HG03095 (cell line): ENCODE data around the gene VPS51.
A peak's percentile ranks its signal among the peaks of the same experiment; 100 is the strongest.
"Not testable (repeated sequence)": the region's sequence is repeated elsewhere in the genome, so short reads cannot be mapped to it uniquely, and the experiment has no call there.

Experiments used
- ATAC-seq: cut with Tn5 transposase; IDR thresholded peaks from one replicate; pipeline ENCODE4 v1.9.1; 2021; ENCODE audit warnings: moderate library complexity; ENCODE audit not compliant: unreplicated experiment

Gene VPS51

DNA sequence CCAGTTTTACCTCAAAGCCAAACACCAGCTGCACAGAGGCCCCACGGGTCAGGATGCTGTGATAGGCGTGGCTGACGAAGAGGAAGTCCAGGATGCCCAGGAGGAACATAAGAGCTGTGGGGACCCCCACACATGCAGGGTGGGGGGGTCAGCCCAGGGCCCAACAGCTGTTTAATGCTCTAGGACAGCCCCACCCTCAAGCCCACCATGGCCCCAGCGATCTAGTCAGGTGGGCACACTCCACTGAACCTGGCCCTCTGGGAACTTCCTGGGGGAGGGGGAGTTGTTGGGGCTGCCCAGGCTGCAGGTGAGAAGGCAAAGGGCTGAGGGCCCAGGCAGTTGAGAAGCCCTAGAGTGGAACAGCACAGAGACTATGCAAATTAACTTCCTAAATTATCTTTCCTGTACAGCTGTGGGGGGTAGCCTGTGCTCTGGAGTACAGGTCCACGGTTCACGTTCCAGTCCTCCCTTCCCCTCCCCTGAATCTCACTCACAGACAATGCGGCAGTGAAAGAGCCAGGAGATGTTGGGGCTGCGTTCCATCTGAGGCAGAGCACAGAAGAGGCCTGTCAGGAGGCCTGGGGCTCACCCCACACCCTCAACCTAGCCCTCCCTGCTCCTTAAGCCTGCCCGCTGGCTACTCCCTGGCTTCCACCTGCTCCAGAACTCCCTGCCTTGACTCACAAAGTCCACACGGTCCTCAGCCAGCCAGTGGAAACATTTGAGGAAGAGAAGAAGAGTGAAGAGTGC, 36.4 kb downstream of the VPS51 start:
- peak; percentile 40 for ATAC-seq

DNA sequence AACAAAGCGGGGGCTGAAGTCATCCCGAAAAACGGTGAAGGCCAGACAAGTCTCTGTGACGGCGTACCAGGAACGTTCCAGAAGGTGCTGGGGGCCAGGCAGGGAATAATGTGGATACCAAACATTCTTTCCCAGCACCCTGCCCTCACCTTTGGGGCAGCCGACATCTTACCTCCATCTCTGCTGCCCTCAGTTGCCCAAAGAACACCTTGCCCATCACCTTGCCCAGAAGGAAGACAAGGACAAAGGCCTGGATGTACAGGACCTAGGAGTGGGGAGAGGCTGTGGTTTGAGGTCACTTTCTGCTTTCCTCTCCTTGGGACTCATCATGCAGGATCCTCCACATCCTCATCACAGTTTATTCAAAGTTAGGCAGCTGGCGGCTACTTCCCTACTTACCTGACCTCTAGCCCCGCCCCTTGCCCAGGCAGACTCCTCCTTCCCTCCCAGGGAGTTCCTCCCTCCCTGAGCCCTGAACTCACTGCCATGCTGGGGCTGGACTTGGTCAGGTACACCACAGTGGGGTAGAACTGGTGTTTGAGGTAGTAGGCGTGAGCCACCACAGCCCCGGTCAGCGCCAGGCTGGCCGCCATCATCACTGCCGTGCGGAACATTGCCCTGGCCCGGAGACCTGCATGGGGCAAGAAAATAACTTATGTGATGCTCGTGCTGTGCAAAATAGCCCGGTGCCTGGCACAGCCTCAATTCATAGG, 37.1 kb downstream of the VPS51 start:
- ATAC-seq, result no peak

DNA sequence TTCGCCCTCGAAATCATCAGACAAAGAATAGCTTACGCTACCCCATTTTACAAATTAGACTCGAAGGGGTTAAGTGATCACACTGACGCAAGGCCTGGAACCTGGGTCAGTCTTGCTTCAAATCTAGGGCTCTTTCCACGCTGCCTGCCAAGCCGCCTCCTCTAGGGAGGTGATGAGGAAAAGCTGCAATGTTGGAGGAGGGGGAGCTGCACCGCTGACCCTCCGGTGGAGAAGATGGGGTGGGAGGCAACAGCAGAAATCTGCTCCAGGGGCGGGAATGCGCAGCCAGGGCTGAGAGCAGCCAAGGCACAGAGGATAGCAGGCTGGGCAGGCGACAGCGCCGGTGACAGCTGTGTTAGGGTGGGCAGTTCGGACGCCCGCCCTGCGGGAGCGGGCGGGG, 37.7 kb downstream of the VPS51 start:
- ATAC-seq, result no peak

DNA sequence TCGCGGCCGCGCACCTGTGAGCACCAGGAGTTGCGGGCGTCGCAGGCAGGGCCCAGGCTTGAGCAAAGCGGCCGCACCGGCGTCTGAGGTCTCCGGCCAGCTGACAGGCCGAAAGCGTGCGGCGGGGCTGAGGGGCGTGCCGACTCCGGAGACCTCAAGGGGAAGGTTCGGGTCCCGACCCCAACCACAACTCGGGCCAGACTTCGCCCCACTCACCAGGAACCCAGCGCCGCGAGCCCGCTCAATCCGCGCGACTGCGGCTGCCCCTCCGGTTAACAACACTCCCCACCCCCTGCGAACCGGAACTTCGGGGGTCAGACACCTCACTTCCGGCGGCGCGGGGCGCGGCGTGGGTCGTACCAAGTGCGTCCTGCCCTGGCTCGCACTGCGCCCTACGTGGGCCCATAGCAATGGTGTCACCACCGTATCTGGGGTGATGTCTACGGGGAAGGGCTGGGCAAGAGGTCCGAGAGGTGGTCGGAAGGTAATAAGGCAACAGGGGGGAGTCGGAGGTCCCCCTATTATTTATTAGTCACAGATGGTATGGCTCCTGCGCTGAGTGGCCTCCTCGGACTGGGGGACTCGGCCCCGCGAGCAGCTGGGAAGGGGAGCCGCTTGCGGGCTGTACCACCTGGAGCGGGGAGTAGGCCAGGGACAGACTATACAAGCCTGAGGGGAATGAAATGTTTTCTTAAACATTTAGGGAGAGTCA, 38.4 kb downstream of the VPS51 start, which contains the start of gene SYVN1:
Gene SYVN1, minus strand, starts transcription at position 280 of the 712 bp plus-strand sequence. CDS start 918 bp downstream, outside the sequence.
- ATAC-seq, result peak; percentile 35

DNA sequence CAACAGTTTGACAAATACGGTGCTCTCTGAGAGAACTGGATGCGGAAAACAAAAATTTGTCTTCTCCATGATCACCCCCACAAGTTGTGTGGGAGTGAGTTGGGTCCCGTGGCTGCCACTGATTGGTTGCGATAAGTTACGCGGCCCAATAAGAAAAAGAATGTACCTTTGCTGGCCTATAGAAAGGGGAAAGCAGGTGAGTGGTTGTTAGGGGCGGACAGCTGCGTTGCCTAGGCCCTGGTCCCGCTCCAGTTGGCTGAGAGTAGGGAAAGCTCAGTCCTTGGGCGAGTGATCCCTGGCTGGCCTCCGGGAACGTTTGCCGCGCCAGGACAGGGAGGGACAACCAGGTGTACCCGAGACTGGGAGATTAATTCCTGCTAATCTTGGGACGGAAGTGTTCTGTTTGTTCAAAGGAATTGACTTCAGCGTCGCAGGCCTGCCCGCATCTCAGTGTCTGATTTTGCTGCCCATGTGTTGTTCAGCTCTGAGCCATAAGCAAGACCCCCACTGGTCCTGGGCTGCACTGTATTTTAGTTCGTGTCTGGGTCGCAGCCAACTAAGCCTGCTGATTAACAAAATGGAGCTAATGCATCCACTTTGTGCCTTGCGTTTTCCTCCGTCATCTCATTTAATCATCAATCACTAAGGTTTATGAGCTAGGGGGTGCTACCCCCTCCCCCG, 39.1 kb downstream of the VPS51 start:
- peak; percentile 58 for ATAC-seq

DNA sequence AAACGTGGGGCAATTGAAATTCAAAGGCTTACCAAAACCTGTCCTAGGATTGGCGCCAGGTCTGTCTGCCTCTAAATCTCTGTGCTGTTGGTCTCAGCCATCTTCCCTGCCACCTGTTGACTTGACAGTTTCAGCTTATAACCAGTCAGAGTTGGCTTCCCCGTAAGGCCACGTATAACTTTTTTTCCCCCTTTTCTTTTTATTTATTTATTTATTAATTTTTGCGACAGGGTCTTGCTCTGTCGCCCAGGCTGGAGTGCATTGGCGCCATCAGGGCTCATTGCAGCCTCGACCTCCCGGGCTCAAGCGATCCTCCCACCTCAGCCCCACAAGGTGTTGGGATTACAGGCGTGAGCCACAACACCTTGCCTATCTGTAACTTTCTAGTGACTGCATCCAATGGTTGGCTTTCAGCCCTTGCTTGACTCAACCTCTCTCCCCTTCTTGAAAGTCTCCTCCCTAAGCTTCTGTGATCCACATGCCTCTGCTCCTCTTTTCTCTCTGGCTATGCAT, 39.7 kb downstream of the VPS51 start:
- no peak for ATAC-seq

DNA sequence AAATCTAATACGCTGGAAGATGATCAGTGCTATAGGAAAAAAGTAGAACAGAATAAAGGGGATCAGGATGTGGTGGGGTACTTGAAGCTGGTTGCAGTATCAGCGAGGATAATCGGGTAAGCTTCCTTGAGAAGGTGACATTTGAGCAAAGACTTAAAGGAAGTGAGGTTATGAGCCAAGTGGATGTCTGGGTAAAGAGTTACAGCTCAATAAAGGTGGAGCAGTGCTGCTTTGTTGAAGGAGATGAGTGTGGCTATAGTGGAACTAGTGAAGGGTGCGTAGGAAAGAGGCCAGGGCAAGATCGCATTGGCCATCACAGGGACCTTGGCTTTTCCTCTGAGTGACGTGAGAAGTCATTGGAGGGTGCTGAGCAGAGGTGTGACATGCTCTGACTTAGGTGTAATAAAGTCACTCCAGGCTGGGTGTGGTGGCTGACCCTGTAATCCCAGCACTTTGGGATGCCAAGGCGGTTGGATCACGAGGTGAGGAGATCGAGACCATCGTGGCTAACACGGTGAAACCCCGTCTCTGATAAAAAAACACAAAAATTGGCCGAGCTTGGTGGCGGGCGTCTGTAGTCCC, 40.6 kb downstream of the VPS51 start:
- no peak for ATAC-seq

DNA sequence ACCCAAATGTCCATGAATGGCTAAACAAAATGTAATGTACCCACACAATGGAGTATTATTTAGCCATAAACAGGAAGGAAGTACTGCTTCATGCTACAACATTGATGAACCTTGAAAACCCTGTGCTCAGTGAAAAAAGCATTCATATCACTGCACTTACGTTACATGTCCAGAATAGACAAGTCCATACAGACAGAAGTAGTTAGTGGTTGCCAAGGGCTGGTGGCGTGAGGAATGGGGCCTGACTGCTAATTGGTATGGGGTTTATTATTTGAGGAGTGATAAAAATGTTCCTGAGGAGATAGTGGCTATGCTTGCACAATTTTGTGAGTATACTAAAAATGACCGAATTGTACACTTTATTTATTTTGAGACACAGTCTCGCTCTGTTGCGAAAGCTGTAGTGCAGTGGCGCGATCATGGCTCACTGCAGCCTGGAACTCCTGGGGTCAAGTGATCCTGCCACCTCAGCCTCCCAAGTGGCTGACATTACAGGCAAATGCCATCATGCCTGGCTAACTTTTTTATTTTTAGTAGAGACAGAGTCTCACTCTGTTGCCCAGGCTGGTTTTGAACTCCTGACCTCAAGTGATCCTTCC, 46.0 kb downstream of the VPS51 start:
- ATAC-seq, result no peak

DNA sequence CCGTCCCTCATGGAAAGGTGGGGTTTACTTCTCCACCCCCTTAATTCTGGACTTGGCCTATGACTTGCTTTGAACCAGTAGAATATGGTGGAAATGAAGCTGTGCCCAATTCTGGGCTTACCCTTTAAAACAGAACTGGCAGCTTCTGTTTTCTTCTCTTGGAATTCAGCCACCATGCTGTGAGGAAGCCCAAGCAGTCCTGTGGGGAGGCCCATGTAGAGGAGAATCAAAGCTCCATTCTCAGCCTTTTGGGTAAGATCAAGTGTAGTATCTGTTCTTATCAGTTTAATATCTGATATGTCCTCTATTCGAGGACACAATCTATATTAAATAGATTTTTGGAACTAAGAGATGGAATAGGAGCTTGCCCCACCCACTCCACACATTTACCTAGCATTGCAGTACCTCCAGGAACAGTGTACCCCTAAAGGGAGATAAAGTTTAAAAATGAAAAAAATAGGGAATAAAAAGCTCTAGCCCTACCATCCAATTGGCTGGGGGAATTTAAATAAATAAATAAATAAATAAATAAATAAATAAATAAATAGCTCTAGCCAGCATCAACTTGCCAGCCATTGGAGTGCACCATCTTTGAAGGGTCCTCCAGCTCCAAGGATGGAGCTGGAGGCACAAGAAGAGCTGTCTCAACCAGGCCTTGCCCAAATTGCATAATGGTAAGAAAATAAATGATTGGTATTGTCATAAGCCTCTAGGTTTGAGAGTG, 51.5 kb downstream of the VPS51 start:
- no peak for ATAC-seq

DNA sequence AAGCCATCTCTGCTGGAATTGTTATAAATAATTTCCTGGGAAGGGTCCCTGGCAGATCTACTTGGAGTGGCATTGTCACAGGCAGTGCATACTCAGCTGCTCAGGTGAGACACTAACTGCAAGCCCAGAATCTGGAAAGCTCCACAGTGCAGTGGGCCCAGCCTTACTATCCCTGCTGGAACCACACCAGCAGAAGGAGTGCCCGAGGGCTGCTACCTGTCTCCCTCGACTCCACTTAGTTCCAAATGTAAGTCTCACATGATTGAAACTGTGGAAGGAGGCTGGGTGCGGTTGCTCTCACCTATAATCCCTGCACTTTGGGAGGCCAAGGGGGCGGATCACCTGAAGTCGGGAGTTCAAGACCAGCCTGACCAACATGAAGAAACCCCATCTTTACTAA, 52.6 kb downstream of the VPS51 start:
- ATAC-seq, result no peak

DNA sequence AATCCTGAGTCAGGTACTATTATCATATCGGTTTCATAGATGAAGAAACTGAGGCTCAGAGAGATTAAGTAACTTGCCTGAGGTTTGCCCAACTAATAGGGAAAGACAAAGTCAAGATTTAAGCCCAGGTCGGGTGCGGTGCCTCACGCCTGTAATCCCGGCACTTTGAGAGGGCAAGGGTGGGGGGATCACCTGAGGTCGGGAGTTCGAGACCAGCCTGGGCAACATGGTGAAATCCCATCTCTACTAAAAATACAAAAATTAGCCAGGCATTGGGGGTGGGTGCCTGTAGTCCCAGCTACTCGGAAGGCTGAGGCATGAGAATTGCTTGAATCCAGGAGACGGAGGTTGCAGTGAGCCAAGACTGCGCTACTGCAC, 54.1 kb downstream of the VPS51 start:
- not testable (repeated sequence) for ATAC-seq

DNA sequence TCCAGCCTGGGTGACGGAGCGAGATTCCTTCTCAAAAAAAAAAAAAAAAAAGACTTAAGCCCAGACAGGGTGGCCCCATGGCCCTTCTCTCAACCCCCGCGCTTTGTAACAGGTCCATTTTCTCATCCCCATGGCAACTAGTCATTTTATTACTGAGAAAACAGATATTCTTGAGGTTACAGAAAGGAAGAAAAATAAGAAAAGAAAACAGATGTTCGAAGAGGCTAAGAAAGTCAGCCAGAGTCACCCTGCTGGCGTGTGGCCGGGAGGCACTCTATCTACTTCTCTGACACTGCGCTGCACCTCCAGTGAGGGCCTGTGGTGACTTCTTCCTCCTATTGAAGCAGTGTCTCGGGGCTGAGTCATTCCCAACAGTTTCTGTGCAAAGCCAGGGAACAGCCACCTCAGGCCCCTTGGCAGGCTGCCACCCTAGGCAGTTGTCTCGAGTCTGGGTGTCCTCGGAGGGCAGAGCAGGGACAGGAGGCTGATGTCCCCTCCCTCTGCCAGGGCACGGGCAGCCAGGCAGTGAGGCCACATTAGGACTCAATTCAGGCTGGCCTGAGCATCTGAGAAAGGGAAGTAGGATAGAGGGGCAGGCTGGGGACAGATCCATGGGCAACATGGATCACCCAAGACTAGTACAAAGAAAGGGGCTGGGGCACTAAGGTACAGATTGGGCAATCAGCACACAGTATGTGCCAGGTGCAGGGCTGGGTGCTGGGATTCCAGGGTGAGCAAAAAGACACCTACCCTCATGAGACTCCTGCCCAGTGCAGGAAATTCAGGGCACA, 54.7 kb downstream of the VPS51 start:
- ATAC-seq, result no peak

DNA sequence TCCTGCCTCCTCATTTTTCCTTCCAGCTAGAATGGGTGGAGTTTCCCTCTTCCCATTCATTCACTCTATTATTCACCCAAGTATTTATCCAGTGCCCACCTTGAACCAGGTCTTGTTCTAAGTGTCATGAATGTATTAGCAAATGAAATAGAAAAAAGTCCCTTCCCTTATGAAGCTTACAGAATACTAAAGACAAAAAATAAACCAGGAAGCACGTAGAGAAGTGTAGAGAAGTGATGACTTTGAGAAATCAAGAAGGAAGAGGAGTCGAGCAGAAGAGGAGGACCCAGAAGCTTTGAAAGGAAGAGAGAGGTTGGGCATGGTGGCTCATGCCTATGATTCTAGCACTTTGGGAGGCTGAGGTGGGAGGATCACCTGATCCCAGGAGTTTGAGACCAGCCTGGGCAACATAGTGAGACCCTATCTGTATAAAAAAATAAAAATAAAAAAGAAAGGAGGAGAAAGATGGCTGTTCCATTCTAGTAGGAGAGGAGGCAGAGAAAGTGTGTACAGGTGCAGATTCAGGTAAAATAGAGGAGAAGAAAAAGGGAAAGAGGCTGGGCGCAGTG, 55.4 kb downstream of the VPS51 start:
- ATAC-seq, result no peak

DNA sequence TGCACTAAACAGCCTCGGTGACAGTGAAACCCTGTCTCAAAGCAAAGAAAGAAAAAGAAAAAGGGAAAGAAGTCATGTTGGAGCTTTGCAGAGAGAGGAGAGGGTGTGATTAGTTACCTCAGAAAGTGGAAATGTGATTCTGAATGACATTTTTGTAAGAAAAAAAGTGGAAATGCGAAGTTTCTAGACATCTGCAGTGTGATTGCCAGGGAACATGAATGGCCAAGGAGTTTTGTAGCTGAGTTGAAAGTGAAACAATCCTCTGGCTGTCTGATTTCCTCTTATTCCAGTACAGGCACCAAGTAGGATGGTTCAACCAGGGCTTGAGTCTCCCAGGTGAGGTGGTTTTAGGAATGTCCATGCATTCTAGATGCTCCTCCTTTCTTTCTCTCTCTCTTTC, 56.1 kb downstream of the VPS51 start:
- no peak for ATAC-seq

DNA sequence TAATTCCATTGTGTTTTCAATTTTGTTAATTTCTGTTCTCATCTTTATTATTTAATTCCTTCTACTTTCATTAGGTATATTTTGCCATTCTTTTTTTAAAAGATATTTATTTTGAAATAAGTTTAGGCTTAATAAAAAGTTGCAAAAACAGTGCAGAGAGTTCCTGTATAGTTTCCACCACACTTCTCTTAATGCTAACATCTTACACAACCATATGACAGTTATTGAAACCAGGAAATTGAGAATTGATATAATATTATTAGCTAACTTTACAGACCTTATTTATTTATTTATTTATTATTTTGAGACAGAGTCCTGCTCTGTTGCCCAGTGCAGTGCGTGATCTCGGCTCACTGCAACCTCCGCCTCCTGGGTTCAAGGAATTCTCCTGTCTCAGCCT, 60.2 kb downstream of the VPS51 start:
- ATAC-seq, result no peak

DNA sequence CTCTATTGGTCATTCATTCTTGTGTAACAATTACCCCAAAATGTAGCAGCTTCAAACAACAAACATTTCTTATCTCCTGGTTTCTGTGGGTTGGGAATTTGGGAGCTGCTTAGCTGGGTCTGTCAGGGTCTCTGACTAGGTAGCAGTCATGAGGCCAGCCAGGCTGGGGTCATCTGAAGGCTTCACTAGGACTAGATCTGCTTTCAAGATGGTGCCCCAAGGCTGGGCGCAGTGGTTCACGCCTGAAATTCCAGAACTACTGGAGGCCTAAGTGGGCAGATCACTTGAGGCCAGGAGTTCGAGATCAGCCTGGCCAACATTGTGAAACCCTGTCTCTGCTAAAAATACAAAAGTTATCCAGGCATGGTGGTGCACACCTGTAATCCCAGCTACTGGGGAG, 60.9 kb downstream of the VPS51 start:
- no peak for ATAC-seq

DNA sequence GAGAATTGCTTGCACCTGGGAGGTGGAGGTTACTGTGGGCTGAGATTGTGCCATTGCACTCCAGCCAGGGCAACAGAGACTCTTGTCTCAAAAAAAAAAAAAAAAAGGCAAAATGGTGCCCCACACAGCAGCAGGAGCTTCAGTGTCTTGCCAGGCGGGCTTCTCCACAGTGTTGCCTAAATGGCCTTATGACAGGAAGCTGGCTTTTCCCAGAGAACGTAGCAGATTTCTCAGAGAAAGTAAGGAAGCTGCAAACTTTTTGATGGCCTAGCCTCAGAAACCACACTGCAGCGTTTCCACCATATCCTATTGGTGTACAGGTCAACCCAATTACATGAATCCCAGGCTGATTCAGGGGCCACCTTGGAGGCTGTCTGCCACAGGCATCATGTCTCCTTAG, 61.3 kb downstream of the VPS51 start:
- ATAC-seq, result no peak

DNA sequence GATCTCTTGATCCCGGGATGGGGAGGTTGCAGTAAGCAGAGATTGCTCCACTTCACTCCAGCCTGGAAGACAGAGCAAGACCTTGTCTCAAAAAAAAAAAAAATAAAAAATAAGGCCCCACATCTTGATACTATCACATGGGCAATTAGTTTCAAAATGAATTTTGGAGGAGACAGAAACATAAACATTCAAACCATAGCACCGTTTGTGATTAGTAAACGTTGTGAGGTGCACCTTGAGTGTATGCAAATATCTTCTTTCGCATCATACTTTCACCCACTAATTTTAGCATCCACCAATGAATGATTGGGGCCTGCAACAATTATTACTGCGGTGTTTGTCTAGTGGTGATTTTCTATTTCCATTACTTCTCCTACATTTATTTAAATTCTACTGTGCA, 63.0 kb downstream of the VPS51 start:
- ATAC-seq, result peak; percentile 59

DNA sequence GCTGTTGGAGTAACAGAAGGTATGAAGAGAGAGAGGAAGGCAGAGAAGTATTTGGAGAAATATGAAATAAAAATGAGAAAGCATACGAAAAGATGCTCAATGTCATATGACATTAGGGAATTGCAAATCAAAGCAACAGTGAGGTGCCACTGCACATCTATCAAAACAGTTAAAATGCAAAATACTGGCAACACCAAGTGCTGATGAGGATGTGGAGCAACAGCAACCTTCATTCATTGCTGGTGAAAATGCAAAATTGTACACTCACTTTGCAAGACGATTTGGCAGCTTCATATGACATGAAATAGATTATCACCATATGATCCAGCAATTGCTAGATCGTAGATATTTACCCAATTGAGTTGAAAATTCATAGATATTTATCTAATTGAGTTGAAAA, 64.6 kb downstream of the VPS51 start:
- ATAC-seq, result no peak
